Progenitor cell of endocrine pancreas (in vitro differentiated cells): Measurements from ENCODE around the gene ZBTB17. TPM values are rescaled to one million over a fixed set of nuclear protein-coding genes. Genes with fewer than 3 reads are reported as not detected.

Experiments used
- DNase-seq: peaks from one replicate; pipeline ENCODE4 v3.0.0; 2021; ENCODE audit warnings: low spot score; ENCODE audit not compliant: unreplicated experiment
- H3K27ac Mint-ChIP-seq: 2 replicates; pipeline ENCODE4 v1.8.0; 2021; ENCODE audit warnings: mild to moderate bottlenecking, moderate library complexity, mixed read lengths
- H3K27me3 Mint-ChIP-seq: 2 replicates; pipeline ENCODE4 v1.8.0; 2021; ENCODE audit warnings: mixed read lengths
- H3K36me3 Mint-ChIP-seq: 2 replicates; pipeline ENCODE4 v1.8.0; 2022; ENCODE audit warnings: mixed read lengths; ENCODE audit not compliant: insufficient read depth
- H3K4me1 Mint-ChIP-seq: 2 replicates; pipeline ENCODE4 v1.8.0; 2021; ENCODE audit warnings: low read depth, mixed read lengths
- H3K4me3 Mint-ChIP-seq: 2 replicates; pipeline ENCODE4 v1.8.0; 2021; ENCODE audit warnings: low read depth, mild to moderate bottlenecking, moderate library complexity, mixed read lengths
- H3K9me3 Mint-ChIP-seq: 2 replicates; pipeline ENCODE4 v1.8.0; 2021; ENCODE audit warnings: low read depth, mixed read lengths
- CTCF ChIP-seq: fragments of 200-600 bp; sonication (generic); IDR thresholded peaks from one replicate; pipeline ENCODE4 v1.5.0; 2021; ENCODE audit warnings: antibody characterized with exemption, mild to moderate bottlenecking; ENCODE audit not compliant: unreplicated experiment
- total RNA-seq: library from RNA; stranded (reverse); gene quantifications from 2 replicates; pipeline ENCODE4 v1.2.1, GENCODE V29; 2021

The ZBTB17 gene
- total RNA-seq, 1 donor from 2014 or later = 57.7 TPM

GRCh38 chr1:15959424-15959823 lies 16.5 kb downstream of the ZBTB17 start:
- no peak overlapping the region for H3K4me3 Mint-ChIP-seq
- no peaks in the 10 kb centered on the region for H3K9me3 Mint-ChIP-seq
- no peak overlapping the region for H3K27ac Mint-ChIP-seq
- H3K27me3 Mint-ChIP-seq = no peaks in the 10 kb centered on the region
- peaks cover 17% of the 10 kb centered on the region for H3K4me1 Mint-ChIP-seq
- H3K36me3 Mint-ChIP-seq = peaks cover 3% of the 10 kb centered on the region
- no peak for TF ChIP-seq CTCF
- DNase-seq = no peak

GRCh38 chr1:15958793-15959192 lies 17.1 kb downstream of the ZBTB17 start:
- H3K9me3 Mint-ChIP-seq = no peaks in the 10 kb centered on the region
- H3K4me1 Mint-ChIP-seq = peaks cover 17% of the 10 kb centered on the region
- no peak overlapping the region for H3K4me3 Mint-ChIP-seq
- H3K27me3 Mint-ChIP-seq = no peaks in the 10 kb centered on the region
- H3K36me3 Mint-ChIP-seq = peaks cover 3% of the 10 kb centered on the region
- DNase-seq = no peak
- no peak overlapping the region for H3K27ac Mint-ChIP-seq
- no peak for TF ChIP-seq CTCF

GRCh38 chr1:15958111-15958510 lies 17.8 kb downstream of the ZBTB17 start:
- Mint-ChIP-seq H3K27me3 (no peaks in the 10 kb centered on the region), H3K27ac (no peak overlapping the region), H3K4me1 (peaks cover 17% of the 10 kb centered on the region), H3K9me3 (no peaks in the 10 kb centered on the region), H3K36me3 (peaks cover 3% of the 10 kb centered on the region), H3K4me3 (no peak overlapping the region)
- no peak for TF ChIP-seq CTCF
- no peak for DNase-seq

GRCh38 chr1:15957221-15958095 lies 18.4 kb downstream of the ZBTB17 start:
- Mint-ChIP-seq H3K9me3 (no peaks in the 10 kb centered on the region), H3K27me3 (no peaks in the 10 kb centered on the region), H3K4me3 (no peak overlapping the region), H3K4me1 (peaks cover 17% of the 10 kb centered on the region), H3K27ac (peak overlapping the region; percentile 79), H3K36me3 (peaks cover 3% of the 10 kb centered on the region)
- TF ChIP-seq CTCF = peak; percentile 55
- DNase-seq = no peak

GRCh38 chr1:15956150-15956549 lies 19.8 kb downstream of the ZBTB17 start:
- Mint-ChIP-seq H3K4me1 (peaks cover 15% of the 10 kb centered on the region), H3K36me3 (peaks cover 5% of the 10 kb centered on the region), H3K27me3 (no peaks in the 10 kb centered on the region), H3K4me3 (no peak overlapping the region), H3K9me3 (no peaks in the 10 kb centered on the region), H3K27ac (peak overlapping the region; percentile 39)
- TF ChIP-seq CTCF = no peak
- no peak for DNase-seq
